ENCODE data around the gene TBC1D12.

GRCh38 chr10:94546049-94546900 lies 143.9 kb downstream of the TBC1D12 start:
- TF ChIP-seq CTCF (IDR thresholded peaks at IDR 0.05) (no peak), POLR2AphosphoS5 (IDR thresholded peaks at IDR 0.05) (no peak), POLR2A (IDR thresholded peaks at IDR 0.05) (no peak)
